ENCODE results near the gene CABLES2.
A peak's percentile ranks its signal among the peaks of the same experiment; 100 is the strongest.

GRCh38 chr20:62370115-62370806 lies 36.8 kb downstream of the CABLES2 start:
- TF ChIP-seq CTCF (conservative IDR thresholded peaks at IDR 0.05; ENCODE audit: low read depth, low read length), result no peak
- TF ChIP-seq CEBPB (IDR thresholded peaks at IDR 0.05; ENCODE audit: low read depth, low read length), result peak; percentile 5; the same call in 1 of the 2 replicates
- no peak for TF ChIP-seq POLR2A (IDR thresholded peaks at IDR 0.05; ENCODE audit: low read depth, low read length)
- no peak for TF ChIP-seq ELK1 (IDR thresholded peaks at IDR 0.05; ENCODE audit: borderline replicate concordance, low read depth, low read length)
- TF ChIP-seq RAD21 (IDR thresholded peaks at IDR 0.05; ENCODE audit: low read length), result no peak
- no peak for TF ChIP-seq SMC3 (IDR thresholded peaks at IDR 0.05; ENCODE audit: low read depth, low read length)
- no peak for TF ChIP-seq BHLHE40 (IDR thresholded peaks at IDR 0.05; ENCODE audit: low read depth, low read length)
- no peak for TF ChIP-seq NFE2L2 (IDR thresholded peaks at IDR 0.05; ENCODE audit: low read depth, low read length)
- no peak for TF ChIP-seq USF2 (IDR thresholded peaks at IDR 0.05; ENCODE audit: low read depth, low read length)
- no peak for TF ChIP-seq MAFK (IDR thresholded peaks at IDR 0.05; ENCODE audit: low read depth, low read length)
- TF ChIP-seq RFX5 (IDR thresholded peaks at IDR 0.05; ENCODE audit: low read depth, low read length), result no peak
- no peak for TF ChIP-seq MXI1 (IDR thresholded peaks at IDR 0.05; ENCODE audit: borderline replicate concordance, low read depth, low read length)

Data from IMR-90 (cell line).